ENCODE measurements around the gene TTC34. TPM values are rescaled to one million over a fixed set of nuclear protein-coding genes. Genes with fewer than 3 reads are reported as not detected.

Gene TTC34
- total and polyA plus RNA-seq, 2 experiments from 2014 or later = 0.08 to 0.35 TPM

GRCh38 chr1:2591581-2592261, 209.8 kb downstream of the TTC34 start (continued):
- TF ChIP-seq ZNF462 (CRISPR knock-in tag; IDR thresholded peaks at IDR 0.05) (no peak), JUNB (IDR thresholded peaks at IDR 0.05; ENCODE audit: unreplicated experiment) (no peak), EZH2phosphoT487 (IDR thresholded peaks at IDR 0.05; ENCODE audit: unreplicated experiment) (no peak), CREB1 (CRISPR knock-in tag; IDR thresholded peaks at IDR 0.05; ENCODE audit: low read depth) (no peak), EZH2 (IDR thresholded peaks at IDR 0.05; ENCODE audit: low read depth, unreplicated experiment) (no peak), POLR2AphosphoS5 (IDR thresholded peaks at IDR 0.05; ENCODE audit: low read depth) (no peak), CTCF (conservative IDR thresholded peaks at IDR 0.05; ENCODE audit: low read depth in 2 of 2) (no peak), STAT1 (IDR thresholded peaks at IDR 0.05; ENCODE audit: unreplicated experiment) (no peak), REST (IDR thresholded peaks at IDR 0.05; ENCODE audit: unreplicated experiment) (no peak)
- TF ChIP-seq, protein P1, sequence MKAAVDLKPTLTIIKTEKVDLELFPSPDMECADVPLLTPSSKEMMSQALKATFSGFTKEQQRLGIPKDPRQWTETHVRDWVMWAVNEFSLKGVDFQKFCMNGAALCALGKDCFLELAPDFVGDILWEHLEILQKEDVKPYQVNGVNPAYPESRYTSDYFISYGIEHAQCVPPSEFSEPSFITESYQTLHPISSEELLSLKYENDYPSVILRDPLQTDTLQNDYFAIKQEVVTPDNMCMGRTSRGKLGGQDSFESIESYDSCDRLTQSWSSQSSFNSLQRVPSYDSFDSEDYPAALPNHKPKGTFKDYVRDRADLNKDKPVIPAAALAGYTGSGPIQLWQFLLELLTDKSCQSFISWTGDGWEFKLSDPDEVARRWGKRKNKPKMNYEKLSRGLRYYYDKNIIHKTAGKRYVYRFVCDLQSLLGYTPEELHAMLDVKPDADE (IDR thresholded peaks at IDR 0.05) = no peak
